ENCODE results near the gene ARHGAP22.

The ARHGAP22 gene

GRCh38 chr10:48554656-48555055, 50.2 kb downstream of the ARHGAP22 start:
- DNase-seq (ENCODE audit: insufficient read length, low spot score) (no peak), FAIRE-seq (no peak)

DNA sequence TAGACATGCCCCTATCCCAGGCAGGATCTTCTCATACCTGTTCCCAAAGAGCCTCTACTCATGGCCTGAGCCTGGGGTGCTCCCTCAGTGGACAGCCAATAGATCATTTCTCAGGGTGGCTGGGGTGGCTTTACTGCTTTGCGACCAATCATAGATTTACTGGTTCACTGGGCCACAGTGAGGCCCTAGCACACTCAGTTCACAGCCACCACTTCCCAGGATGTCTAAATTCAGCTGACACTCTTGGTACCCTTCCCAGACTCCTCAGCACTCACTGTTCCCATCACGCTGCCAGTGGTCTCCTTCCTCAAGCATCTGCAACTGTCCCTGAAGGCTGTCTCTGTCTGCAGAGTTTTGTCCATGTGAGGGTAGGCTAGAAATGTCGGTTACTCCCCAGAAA, 50.6 kb downstream of the ARHGAP22 start:
- FAIRE-seq (no peak), DNase-seq (ENCODE audit: insufficient read length, low spot score) (no peak)

GRCh38 chr10:48552946-48553564, 51.8 kb downstream of the ARHGAP22 start:
- DNase-seq (ENCODE audit: insufficient read length, low spot score) (no peak), FAIRE-seq (no peak)

GRCh38 chr10:48551861-48552591, 52.8 kb downstream of the ARHGAP22 start:
- peak; percentile 73 for FAIRE-seq

GRCh38 chr10:48550977-48551376, 53.9 kb downstream of the ARHGAP22 start:
- FAIRE-seq: no peak
- no peak for DNase-seq (ENCODE audit: insufficient read length, low spot score)

More at GRCh38 chr10:48551861-48552591, 52.8 kb downstream of the ARHGAP22 start:
- DNase-seq (ENCODE audit: insufficient read length, low spot score): peak; percentile 52

DNA sequence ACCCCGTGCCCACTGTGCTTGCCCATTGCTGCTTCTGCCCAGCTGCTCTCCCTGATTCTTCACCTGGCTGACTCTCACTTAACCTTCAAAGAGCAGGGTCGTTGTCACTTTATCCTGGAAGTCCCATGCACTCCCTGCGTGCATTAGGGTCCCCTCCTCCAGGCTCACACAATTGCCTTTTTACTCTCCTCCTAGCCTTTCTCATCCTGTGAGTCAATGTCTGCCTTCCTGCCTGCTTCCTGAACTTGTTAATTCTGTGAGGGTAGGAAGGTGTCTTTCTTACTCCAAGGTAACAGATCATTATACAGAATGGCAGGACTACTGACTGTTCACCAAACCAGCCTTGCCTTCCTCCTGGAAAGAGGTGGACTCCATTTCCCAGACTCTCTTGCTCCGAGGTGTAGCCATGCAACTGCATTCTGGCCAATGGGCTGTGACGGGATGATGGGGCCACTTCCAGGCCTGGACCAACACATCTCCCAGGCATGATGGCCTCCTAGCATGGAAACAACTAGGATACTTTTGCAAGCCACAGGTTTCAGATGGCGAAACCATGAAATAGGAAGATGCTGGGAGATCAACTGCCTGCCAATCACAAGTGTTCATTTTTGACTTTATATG, 54.7 kb downstream of the ARHGAP22 start:
- no peak for FAIRE-seq
- DNase-seq (ENCODE audit: insufficient read length, low spot score): no peak

- DNase-seq (ENCODE audit: insufficient read length, low spot score) (no peak), FAIRE-seq (no peak)
Observed at GRCh38 chr10:48549236-48549635, 55.6 kb downstream of the ARHGAP22 start.

- FAIRE-seq (no peak), DNase-seq (ENCODE audit: insufficient read length, low spot score) (no peak)
Observed at GRCh38 chr10:48548531-48549135, 56.2 kb downstream of the ARHGAP22 start.

- FAIRE-seq: no peak
- DNase-seq (ENCODE audit: insufficient read length, low spot score): no peak
Observed at GRCh38 chr10:48547981-48548380, 56.9 kb downstream of the ARHGAP22 start.

GRCh38 chr10:48547061-48547895, 57.6 kb downstream of the ARHGAP22 start:
- no peak for FAIRE-seq
- DNase-seq (ENCODE audit: insufficient read length, low spot score): no peak

DNA sequence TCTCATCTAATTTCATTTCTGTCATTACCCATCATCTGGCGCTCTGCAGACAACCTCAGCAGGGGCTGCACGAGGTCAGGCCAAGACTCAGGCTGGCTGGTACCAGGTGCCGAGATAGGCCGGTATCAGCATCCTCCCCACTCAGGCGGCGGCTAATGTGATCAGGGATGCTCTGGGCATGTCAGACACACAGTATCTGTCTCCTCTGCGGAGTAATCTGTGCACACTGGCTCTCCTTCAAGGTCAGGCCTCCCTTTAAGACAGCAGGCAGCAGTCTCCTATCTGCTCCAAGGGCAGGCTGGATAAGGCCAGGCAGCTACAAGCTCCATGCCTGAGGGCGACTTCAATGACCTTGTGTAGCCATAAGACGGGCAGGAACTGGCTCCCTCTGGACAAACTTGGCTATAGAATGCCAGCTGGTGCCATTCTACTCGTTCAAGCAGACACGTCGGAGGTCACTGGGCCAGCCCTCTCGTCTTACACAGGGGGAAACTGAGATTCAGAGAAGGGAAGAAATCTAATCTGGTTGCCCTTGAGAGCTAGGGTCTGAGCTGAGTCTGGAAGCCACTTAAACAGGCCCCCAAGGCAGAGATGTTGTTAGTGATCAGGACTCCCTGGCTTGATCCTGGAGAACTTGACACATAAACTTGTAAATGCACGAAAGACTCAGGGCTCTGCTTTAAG, 59.3 kb downstream of the ARHGAP22 start:
- no peak for FAIRE-seq

DNA sequence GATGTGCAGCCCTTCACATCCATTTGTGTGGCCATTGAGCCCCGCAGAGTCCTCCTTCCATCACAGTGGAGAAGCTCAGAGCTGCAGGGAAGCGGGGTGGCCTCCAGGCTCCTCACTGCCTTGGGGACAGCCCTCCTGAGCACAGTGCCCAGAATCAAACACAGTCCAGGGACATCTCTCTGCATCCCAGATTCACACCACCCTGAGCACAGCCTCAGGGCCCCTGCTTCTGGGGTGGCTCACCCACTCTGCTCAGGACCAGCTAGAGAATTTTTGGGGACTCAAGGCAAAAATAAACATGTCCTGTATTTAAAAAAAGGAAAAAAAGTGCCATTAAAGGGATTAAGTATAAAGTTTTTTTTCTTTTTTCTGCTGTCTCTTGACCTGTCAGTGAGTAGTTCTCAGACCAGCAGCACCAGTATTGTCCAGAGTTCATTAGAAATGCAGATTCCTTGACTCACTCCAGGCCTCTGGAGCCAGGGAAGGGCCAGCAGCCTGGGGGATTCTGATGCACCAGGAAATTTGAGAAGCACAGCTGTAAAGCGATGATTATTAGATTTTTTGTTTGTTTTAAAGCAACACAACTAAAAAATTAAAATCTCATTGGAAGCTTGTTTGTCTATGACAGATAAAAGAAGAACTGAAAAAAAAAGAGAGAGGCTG, 61.6 kb downstream of the ARHGAP22 start:
- DNase-seq (ENCODE audit: insufficient read length, low spot score) (no peak), FAIRE-seq (no peak)

More for the DNA sequence above, 59.3 kb downstream of the ARHGAP22 start:
- DNase-seq (ENCODE audit: insufficient read length, low spot score): no peak

DNA sequence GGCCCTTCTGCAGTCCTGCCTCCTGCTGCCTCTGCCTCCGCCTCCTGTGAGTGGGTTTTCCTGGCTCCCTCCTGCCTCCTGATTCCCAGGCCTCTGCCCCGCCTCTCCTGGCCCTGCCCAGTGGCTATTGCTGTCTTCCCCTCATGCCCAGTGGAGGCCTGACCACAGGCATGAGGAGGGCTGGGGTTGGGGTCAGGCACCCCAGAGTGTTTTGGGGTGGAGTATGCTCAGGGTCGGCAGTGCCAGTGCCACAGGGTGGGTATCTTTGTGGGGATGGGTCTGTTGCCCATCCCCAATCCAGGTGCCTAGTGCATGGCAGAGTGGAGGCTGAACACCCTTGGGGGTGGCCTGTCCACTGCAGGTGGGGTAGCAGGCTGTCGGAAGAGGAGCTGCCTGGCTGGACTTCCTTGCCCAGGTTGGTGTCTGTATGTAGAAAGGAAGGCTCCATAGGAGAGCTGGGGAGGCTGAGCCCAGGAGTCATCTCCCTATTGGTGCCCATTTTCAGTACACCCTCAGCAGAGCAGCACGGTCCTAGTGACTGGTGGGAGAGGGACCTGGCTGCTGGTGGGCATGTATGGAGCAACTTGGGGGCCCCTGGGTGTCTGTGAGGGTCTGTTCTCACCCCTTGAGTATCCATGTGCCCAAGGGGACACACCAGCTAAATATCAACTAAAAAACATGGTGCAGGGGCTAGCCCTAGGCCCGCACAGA, 62.2 kb downstream of the ARHGAP22 start:
- FAIRE-seq: no peak
- DNase-seq (ENCODE audit: insufficient read length, low spot score): no peak

DNA sequence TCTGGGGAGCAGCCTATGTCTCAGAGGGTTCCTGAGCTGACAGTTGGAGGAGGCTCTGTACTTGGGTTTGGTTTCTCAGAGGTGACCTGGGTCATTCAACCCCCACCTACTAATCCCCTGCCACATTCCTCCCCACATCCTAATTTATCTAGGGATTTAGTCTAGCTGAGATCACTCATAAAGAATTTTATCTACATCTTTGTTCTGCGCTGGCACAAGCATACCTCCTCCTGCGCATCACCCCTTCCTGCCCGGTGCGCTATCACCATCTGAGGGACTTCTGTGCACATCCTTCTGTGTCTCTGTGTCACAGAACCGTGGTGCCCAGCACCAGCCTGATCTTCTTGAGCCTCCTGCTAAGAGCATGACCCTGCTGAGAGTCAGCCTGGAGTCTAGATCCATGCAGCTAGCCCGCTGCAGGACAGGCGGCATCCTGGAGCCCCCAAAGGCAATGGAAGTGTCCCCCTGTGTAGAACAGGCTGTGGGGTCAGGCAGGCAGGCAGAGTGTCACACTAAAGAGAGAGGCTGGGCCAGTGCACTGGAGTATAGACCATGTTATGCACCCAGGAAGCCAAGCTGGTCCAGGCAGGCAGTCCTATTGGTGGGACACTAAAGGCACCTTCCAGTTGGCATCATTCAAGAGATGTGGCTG, 63.6 kb downstream of the ARHGAP22 start:
- FAIRE-seq (no peak), DNase-seq (ENCODE audit: insufficient read length, low spot score) (no peak)

DNA sequence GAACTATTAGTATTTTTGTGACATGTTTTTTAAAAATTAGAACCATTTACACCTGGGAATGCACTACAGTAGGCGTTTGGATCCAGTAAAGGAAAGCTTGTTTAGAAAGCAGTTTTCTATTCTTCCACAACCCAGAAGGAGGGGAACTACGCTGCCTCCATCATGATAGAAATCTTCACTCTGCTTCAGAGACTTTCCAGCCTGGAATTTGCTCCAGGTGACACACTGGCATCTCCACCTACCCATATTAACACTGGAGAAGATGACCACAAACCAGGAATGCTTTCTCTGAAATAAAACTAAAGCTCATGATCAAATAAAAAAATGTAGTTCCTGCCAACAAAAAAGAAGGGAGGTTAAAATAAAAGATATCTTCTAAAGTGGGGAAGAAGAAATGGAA, 66.3 kb downstream of the ARHGAP22 start:
- no peak for FAIRE-seq
- DNase-seq (ENCODE audit: insufficient read length, low spot score): no peak

DNA sequence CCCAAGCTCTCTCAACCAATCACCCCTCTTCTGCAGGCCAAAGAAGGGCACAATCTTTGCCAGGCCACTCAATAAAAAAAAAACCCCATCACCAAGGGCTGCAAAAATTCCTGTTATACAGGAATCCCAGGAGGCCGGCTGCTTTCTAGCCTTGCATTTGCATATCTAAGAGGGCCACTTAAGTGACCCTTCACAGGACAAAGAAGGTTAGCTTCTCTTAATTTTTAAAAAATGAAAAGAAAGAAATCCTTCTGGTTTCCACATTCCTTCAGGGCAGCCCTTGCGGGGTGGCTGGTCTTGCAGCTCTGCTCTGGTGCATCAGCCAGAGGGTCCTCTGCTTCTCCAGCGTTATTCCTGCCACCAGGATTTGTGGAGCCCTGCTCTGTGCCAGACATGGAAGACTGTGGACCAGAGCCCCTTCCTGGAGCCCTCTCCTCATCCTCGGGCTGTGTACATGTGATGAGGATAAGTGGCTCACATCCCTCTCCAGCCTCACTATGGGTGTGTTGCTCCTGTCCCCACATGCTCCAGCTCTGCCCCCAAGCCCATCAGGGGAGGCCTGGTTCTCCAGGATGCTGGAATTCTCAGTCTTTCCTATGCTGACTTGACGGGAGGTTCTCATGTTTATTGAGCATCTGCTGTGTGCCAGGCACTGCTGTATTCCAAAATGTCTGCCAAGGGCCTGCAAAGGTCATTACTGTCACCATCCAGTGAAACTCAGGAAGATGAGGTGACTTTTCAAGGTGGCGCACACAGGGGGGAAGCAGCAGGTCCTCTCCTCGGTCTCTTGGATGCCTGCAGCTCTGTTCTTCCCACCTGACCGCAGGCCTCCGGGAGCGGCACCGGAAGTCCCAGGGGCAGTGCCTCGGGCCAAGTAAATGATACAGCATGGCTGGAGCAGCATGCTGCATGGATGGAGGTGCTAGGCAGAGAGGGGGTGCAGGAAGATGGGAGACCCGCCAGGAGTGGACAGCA, 67.7 kb downstream of the ARHGAP22 start:
- DNase-seq (ENCODE audit: insufficient read length, low spot score) (no peak), FAIRE-seq (no peak)

GRCh38 chr10:48536156-48536500, 68.7 kb downstream of the ARHGAP22 start:
- FAIRE-seq (no peak), DNase-seq (ENCODE audit: insufficient read length, low spot score) (no peak)
